Tibial nerve (tissue), 4 donors: Measurements from ENCODE around the gene GUCA2B. TPM values are rescaled to one million over a fixed set of nuclear protein-coding genes. Genes with fewer than 3 reads are reported as not detected.

Source experiments
- DNase-seq, 2 donors: peaks; one replicate each; pipeline ENCODE4 v3.0.0-alpha.2; 2019; ENCODE audit warnings: low spot score in 2 of 2
- H3K27ac ChIP-seq, 4 donors: fragments of 200-600 bp; sonication (generic) in 3 of 4; one replicate each; pipeline ENCODE4 v1.5.1; 2017 to 2019; ENCODE audit warnings: mild to moderate bottlenecking in 1 of 4
- H3K27me3 ChIP-seq, 2 donors: fragments of 200-600 bp; sonication (generic) in 1 of 2; one replicate each; pipeline versions ENCODE4 v1.5.1 to v1.6.0; 2017 to 2019
- H3K36me3 ChIP-seq, 3 donors: fragments of 200-600 bp; sonication (generic); one replicate each; pipeline ENCODE4 v1.5.1; 2018 to 2019
- H3K4me1 ChIP-seq, 4 donors: fragments of 200-600 bp; sonication (generic) in 3 of 4; one replicate each; pipeline ENCODE4 v1.5.1; 2017 to 2019
- H3K4me3 ChIP-seq, 4 donors: fragments of 200-600 bp; sonication (generic) in 3 of 4; one replicate each; pipeline ENCODE4 v1.5.1; 2017 to 2019; ENCODE audit warnings: mild to moderate bottlenecking in 1 of 4, moderate library complexity in 1 of 4
- H3K9me3 ChIP-seq, 4 donors: fragments of 200-600 bp; sonication (generic) in 3 of 4; one replicate each; pipeline ENCODE4 v1.5.1; 2017 to 2019
- EP300 ChIP-seq, 2 donors: sonication (generic); formaldehyde crosslinking; IDR thresholded peaks; one replicate each; pipeline ENCODE4 v1.6.1; 2017; ENCODE audit warnings: antibody characterized with exemption in 2 of 2, mild to moderate bottlenecking in 1 of 2
- POLR2A ChIP-seq, 2 donors: fragments of 450-650 bp; IDR thresholded peaks; one replicate each; pipeline ENCODE4 v1.6.1; 2017; ENCODE audit warnings: antibody characterized with exemption in 2 of 2, mild to moderate bottlenecking in 2 of 2, moderate library complexity in 2 of 2
- WGBS, 2 donors: methylation state at CpG; one replicate each; pipeline ENCODE4 v1.1.5; 2018; 5-methylcytosine and 5-hydroxymethylcytosine counted together
- total RNA-seq, 4 donors: library from RNA; depleted of rRNA; stranded (reverse); fragments of >200 nt; gene quantifications; one replicate each; pipeline ENCODE4 v1.1.0, GENCODE V29; 2016
- TF ChIP-seq, protein P1 (sequence below), 5 experiments: fragments of 200-600 bp in 3 of 5; fragments of 450-650 bp in 2 of 5; sonication (generic) in 3 of 5; IDR thresholded peaks; one replicate each; pipeline ENCODE4 v1.5.1; 2016 to 2019; ENCODE audit warnings: antibody characterized with exemption in 5 of 5, mild to moderate bottlenecking in 3 of 5, moderate library complexity in 2 of 5

The GUCA2B gene
- total RNA-seq, 4 donors from 2014 or later = not detected

GRCh38 chr1:42168391-42168670 is 15.1 kb downstream of the GUCA2B start:
- no peaks in the 10 kb centered on the region for H3K36me3 ChIP-seq
- H3K4me1 ChIP-seq = peaks cover 0 to 25% (median 4%) of the 10 kb centered on the region in 4 donors
- no peak for DNase-seq
- no peak overlapping the region for H3K27ac ChIP-seq
- H3K4me3 ChIP-seq = no peak overlapping the region
- no peaks in the 10 kb centered on the region for H3K9me3 ChIP-seq
- H3K27me3 ChIP-seq = peaks cover 0 to 10% of the 10 kb centered on the region in 2 donors
- TF ChIP-seq, protein P1, sequence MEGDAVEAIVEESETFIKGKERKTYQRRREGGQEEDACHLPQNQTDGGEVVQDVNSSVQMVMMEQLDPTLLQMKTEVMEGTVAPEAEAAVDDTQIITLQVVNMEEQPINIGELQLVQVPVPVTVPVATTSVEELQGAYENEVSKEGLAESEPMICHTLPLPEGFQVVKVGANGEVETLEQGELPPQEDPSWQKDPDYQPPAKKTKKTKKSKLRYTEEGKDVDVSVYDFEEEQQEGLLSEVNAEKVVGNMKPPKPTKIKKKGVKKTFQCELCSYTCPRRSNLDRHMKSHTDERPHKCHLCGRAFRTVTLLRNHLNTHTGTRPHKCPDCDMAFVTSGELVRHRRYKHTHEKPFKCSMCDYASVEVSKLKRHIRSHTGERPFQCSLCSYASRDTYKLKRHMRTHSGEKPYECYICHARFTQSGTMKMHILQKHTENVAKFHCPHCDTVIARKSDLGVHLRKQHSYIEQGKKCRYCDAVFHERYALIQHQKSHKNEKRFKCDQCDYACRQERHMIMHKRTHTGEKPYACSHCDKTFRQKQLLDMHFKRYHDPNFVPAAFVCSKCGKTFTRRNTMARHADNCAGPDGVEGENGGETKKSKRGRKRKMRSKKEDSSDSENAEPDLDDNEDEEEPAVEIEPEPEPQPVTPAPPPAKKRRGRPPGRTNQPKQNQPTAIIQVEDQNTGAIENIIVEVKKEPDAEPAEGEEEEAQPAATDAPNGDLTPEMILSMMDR (IDR thresholded peaks at IDR 0.05) = no peak
- no peak for TF ChIP-seq POLR2A (IDR thresholded peaks at IDR 0.05)
- TF ChIP-seq EP300 (IDR thresholded peaks at IDR 0.05) = no peak
- WGBS, 2 donors = 15 to 38% methylated on average over 1 of the region's 1 CpG

DNA sequence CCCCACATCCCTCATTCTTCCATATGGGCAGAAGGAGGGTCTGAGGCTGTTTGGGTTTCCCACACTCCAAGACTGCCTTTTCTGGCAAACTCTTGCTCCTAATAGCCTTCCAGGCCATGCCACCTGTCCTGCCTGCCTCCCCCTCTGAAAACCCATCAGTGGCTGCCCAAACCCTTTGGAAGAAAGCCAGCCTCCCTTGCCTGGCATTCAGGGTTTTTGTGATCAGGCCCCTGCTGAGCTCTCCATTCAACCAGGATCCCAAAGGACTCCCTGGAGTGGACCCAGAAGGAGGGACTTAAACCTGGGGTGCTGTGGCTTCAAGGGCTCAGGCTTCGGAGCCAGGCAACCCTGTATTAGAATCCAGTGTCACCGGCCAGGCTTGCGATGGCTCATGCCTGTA is 15.6 kb downstream of the GUCA2B start:
- no peak overlapping the region for H3K27ac ChIP-seq
- 90 to 100% methylated on average over 2 to 3 of the region's 3 CpGs for WGBS, 2 donors

GRCh38 chr1:42170779-42171621 is 17.8 kb downstream of the GUCA2B start:
- no peak overlapping the region for H3K4me3 ChIP-seq
- no peaks in the 10 kb centered on the region for H3K36me3 ChIP-seq
- no peaks in the 10 kb centered on the region for H3K9me3 ChIP-seq
- TF ChIP-seq POLR2A (IDR thresholded peaks at IDR 0.05) (no peak), EP300 (IDR thresholded peaks at IDR 0.05) (no peak)
- TF ChIP-seq, protein P1 (IDR thresholded peaks at IDR 0.05) = no peak
- peaks cover 0 to 34% (median 4%) of the 10 kb centered on the region in 4 donors for H3K4me1 ChIP-seq
- 59 to 66% methylated on average over 17 of the region's 17 CpGs for WGBS, 2 donors
- DNase-seq = no peak
- H3K27me3 ChIP-seq = no peaks in the 10 kb centered on the region
- no peak overlapping the region for H3K27ac ChIP-seq

More for the DNA sequence above, 15.6 kb downstream of the GUCA2B start:
- peaks cover 0 to 29% (median 4%) of the 10 kb centered on the region in 4 donors for H3K4me1 ChIP-seq
- H3K27me3 ChIP-seq = peaks cover 0 to 7% of the 10 kb centered on the region in 2 donors
- no peak for DNase-seq
- no peaks in the 10 kb centered on the region for H3K9me3 ChIP-seq
- H3K36me3 ChIP-seq = no peaks in the 10 kb centered on the region
- no peak overlapping the region for H3K4me3 ChIP-seq
- TF ChIP-seq, protein P1 (IDR thresholded peaks at IDR 0.05) = no peak
- TF ChIP-seq EP300 (IDR thresholded peaks at IDR 0.05) (no peak), POLR2A (IDR thresholded peaks at IDR 0.05) (no peak)

DNA sequence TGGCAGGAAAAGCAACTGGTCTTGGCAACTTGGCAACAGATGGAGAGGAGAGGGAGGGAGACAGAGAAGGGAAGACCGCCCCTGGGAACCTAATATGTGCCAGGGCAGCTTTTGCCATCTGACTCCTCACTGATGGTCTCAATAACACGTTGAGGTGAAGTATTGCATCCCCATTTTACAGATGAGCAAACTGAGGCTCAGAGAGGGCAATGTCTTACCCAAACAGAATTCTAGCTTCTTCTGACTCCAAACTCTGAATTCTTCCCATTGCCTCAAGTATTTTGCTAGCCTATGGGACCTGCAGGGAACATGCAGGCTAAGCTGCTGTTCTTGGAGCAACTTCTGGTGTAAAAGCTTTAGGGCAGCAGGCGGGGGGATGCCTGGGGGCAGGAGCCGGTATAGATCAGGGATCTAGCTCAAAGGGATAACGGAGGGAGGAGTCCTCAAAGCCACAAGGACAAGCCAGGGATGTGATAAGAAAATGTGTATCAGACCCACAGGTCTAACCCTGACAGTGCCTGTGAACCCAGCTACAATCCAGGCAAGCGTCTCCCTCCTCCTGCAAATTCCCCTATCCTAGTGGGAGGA is 18.6 kb downstream of the GUCA2B start:
- 69 to 70% methylated on average over 6 of the region's 6 CpGs for WGBS, 2 donors

More for the DNA sequence above, 18.6 kb downstream of the GUCA2B start:
- Histone ChIP-seq H3K36me3 (no peaks in the 10 kb centered on the region), H3K9me3 (no peaks in the 10 kb centered on the region), H3K27me3 (no peaks in the 10 kb centered on the region), H3K4me3 (no peak overlapping the region), H3K4me1 (peaks cover 0 to 39% (median 7%) of the 10 kb centered on the region in 4 donors), H3K27ac (no peak overlapping the region)
- TF ChIP-seq POLR2A (IDR thresholded peaks at IDR 0.05) (no peak), EP300 (IDR thresholded peaks at IDR 0.05) (no peak)
- TF ChIP-seq, protein P1 (IDR thresholded peaks at IDR 0.05) = no peak
- no peak for DNase-seq
